Central memory CD8-positive, alpha-beta T cell (primary cell): ENCODE data around the gene MEG3.

Experiments
- ATAC-seq: fragments of 150-1000 bp; cut with Tn5 transposase; replicated peaks from 2 replicates; pipeline ENCODE4 v1.10.0; 2022; ENCODE audit warnings: mild to moderate bottlenecking, moderate FRiP score, moderate number of reproducible peaks; ENCODE audit not compliant: poor library complexity, severe bottlenecking; ENCODE audit errors: extremely low read depth
- DNase-seq, 2 donors: peaks; one replicate each; pipeline ENCODE4 v3.0.0; 2021; ENCODE audit warnings: low spot score in 2 of 2
- H3K27ac Mint-ChIP-seq: one replicate; pipeline ENCODE4 v1.8.0; 2022; ENCODE audit warnings: low read depth, mild to moderate bottlenecking, moderate library complexity, mixed read lengths
- H3K27me3 Mint-ChIP-seq: one replicate; pipeline ENCODE4 v1.8.0; 2022; ENCODE audit warnings: mixed read lengths
- H3K36me3 Mint-ChIP-seq: one replicate; pipeline ENCODE4 v1.8.0; 2022; ENCODE audit warnings: mild to moderate bottlenecking, moderate library complexity, mixed read lengths; ENCODE audit not compliant: insufficient read depth
- H3K4me1 Mint-ChIP-seq: one replicate; pipeline ENCODE4 v1.8.0; 2022; ENCODE audit warnings: mixed read lengths
- H3K4me3 Mint-ChIP-seq: one replicate; pipeline ENCODE4 v1.8.0; 2022; ENCODE audit warnings: mild to moderate bottlenecking, moderate library complexity, mixed read lengths
- H3K9me3 Mint-ChIP-seq: one replicate; pipeline ENCODE4 v1.8.0; 2022; ENCODE audit warnings: mixed read lengths

The MEG3 gene

GRCh38 chr14:100825713-100826331, at the start of gene MEG3:
TSS of gene MEG3 (plus strand) at chr14:100826118.
- peak within 1 kb of the TSS; percentile 11 for H3K4me3 Mint-ChIP-seq
- no peaks in the 10 kb centered on the region for H3K36me3 Mint-ChIP-seq
- H3K9me3 Mint-ChIP-seq: peaks cover 5% of the 10 kb centered on the region
- H3K27me3 Mint-ChIP-seq: peaks cover 77% of the 10 kb centered on the region
- DNase-seq: no peak
- H3K27ac Mint-ChIP-seq: no peak within 1 kb of the TSS
- ATAC-seq: no peak
- peaks cover 9% of the 10 kb centered on the region for H3K4me1 Mint-ChIP-seq

GRCh38 chr14:100776681-100777365, 49.1 kb upstream of the MEG3 start:
- Mint-ChIP-seq H3K36me3 (no peaks in the 10 kb centered on the region), H3K9me3 (no peaks in the 10 kb centered on the region), H3K4me3 (no peak overlapping the region), H3K27me3 (peaks cover 28% of the 10 kb centered on the region), H3K27ac (no peak overlapping the region), H3K4me1 (no peaks in the 10 kb centered on the region)
- peak in 1 of 2 donors; percentile 7 for DNase-seq
- ATAC-seq: no peak

DNA sequence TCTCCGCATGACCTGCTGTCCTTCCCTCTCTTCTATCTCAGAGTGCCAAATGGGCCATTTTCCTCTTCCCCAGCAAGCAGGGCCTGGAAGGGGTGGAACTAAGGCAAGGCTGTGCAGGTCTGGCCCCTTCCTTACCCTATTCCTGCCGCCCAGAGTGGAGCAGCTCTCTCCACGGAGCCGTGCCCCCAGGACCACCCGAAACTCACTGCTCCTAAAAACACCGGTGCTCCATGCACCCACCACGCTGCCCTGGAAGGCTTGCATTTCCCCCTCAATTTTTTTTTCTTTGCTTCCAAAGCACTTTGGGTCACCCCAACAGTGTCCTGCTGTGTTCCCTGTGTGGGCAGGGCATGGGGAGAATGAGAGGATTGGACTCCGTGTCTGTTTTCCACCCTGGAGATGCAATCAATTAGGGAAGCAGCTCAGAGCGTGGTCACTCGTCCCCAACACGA, 48.5 kb upstream of the MEG3 start:
- Mint-ChIP-seq H3K9me3 (no peaks in the 10 kb centered on the region), H3K36me3 (no peaks in the 10 kb centered on the region), H3K4me3 (no peak overlapping the region), H3K4me1 (no peaks in the 10 kb centered on the region), H3K27ac (no peak overlapping the region), H3K27me3 (peaks cover 28% of the 10 kb centered on the region)
- DNase-seq (no peak), ATAC-seq (no peak)

DNA sequence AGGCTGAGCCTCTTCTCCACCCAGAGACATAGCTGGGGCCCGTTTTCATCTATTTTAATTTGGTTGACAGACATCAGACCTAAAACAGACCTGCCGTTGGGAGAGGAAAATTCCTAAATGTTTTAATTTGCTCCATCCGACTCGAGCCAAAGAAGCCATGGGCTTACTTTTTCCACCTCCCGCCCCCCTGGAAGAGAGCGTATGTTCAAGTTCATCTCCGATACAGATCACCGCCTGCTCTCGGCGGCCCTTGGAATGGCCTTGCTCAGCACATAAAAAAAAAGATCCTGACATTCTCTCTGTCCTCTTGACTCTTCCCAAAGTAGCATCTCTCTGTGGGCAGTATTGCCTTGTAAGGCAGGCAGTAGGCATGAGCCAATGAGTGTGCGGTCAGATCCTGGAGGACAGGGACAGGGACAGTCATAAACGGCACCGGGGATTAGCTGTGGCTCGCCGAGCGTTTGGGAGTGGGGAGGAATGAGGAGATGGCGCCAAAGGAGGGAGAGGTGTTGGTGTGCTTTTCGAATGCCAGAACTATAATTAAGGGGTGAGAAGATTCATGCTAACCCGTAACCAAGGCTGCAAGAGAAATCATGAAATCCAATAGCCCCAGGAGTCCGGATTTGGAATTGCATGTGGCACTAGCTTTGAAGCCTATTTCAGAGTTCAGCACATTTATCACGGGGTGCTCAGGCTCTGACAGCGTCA, 47.9 kb upstream of the MEG3 start:
- no peak overlapping the region for H3K27ac Mint-ChIP-seq

GRCh38 chr14:100778526-100778882, 47.4 kb upstream of the MEG3 start:
- H3K27me3 Mint-ChIP-seq: peaks cover 28% of the 10 kb centered on the region

More for the DNA sequence above, 47.9 kb upstream of the MEG3 start:
- H3K27me3 Mint-ChIP-seq: peaks cover 28% of the 10 kb centered on the region
- no peaks in the 10 kb centered on the region for H3K4me1 Mint-ChIP-seq
- H3K9me3 Mint-ChIP-seq: no peaks in the 10 kb centered on the region
- DNase-seq (no peak), ATAC-seq (no peak)
- H3K4me3 Mint-ChIP-seq: no peak overlapping the region
- no peaks in the 10 kb centered on the region for H3K36me3 Mint-ChIP-seq

DNA sequence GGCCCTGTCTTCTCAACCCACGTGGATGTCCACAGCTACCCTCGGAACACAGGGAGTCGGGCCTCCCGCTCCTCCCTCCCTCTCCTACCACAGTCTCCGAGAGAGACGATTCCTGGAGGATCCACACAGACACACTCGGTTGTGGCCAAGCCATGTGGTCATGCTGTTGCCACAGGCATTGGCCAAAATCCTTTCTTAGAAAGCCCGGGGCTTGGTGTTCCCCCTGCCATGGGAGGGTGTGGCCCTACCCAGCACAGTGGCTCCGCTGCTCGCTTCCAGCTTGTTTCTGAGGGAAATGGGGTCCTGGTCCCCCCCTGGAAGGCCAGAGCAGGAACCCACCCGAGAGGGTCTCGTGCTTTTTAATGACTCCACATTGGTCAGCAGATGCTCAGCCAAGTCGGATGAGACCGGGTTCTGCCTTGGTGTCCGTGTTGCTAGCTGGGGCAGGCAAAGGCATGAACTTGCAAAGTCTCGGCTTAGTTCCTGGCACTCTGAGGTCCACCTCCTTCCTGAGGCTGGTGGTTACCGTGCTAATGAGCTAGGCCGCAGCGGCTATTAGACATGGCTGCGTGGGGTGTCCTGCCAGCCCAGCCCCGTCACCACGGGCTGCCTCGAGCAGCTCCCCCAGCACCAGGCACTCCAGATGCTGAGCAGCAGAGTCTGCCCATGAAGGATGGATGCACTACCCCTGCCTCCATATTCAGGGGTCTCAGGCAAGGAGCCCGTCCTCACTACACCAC, 46.8 kb upstream of the MEG3 start:
- Mint-ChIP-seq H3K9me3 (no peaks in the 10 kb centered on the region), H3K27me3 (peaks cover 28% of the 10 kb centered on the region), H3K27ac (no peak overlapping the region), H3K4me1 (no peaks in the 10 kb centered on the region), H3K36me3 (no peaks in the 10 kb centered on the region), H3K4me3 (no peak overlapping the region)
- ATAC-seq (no peak), DNase-seq (no peak)

More at GRCh38 chr14:100778526-100778882, 47.4 kb upstream of the MEG3 start:
- DNase-seq (no peak), ATAC-seq (no peak)
- Mint-ChIP-seq H3K27ac (no peak overlapping the region), H3K4me1 (no peaks in the 10 kb centered on the region), H3K4me3 (no peak overlapping the region), H3K9me3 (no peaks in the 10 kb centered on the region), H3K36me3 (no peaks in the 10 kb centered on the region)

DNA sequence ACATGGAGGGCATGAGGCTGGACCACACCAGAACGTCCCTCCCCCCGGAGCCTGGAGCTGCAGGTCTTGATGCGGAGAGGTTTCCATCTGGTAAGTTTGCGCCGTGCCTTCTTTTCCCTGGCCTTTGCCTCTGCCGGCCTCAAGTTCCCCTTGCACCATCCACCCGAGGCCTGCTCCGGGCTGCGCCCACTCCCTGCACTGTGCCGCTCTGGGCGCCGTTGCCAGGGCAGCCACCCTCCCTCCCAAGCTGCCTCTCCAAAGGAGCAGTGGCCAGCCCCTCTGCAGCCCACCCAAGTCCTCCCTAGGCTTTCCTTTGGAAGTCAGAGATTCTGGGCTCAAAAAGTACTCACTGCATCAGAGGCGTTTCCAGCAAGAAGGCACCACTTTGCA, 46.2 kb upstream of the MEG3 start:
- H3K36me3 Mint-ChIP-seq: no peaks in the 10 kb centered on the region
- DNase-seq (no peak), ATAC-seq (no peak)
- no peaks in the 10 kb centered on the region for H3K9me3 Mint-ChIP-seq
- no peaks in the 10 kb centered on the region for H3K4me1 Mint-ChIP-seq
- no peak overlapping the region for H3K4me3 Mint-ChIP-seq
- no peak overlapping the region for H3K27ac Mint-ChIP-seq
- H3K27me3 Mint-ChIP-seq: peaks cover 33% of the 10 kb centered on the region

DNA sequence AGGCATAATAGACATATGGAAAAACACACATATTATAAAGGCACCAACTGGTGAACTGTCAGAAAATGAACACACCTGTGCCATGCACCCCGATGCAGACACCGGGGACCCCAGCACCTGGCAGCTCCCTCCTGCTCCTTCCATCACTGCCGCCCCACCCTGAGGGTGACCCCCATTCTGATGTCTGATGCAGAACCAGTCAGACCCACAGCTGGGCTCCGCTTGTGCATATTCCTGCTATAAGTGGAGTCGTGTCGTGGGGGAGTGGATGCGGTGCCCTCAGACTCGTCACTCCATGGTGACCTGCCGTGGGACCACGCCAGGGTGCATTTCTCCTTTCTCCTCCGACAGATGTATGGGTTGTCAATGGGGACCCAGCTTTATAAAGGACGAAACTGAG, 45.7 kb upstream of the MEG3 start:
- DNase-seq: no peak
- Mint-ChIP-seq H3K27me3 (peaks cover 38% of the 10 kb centered on the region), H3K9me3 (no peaks in the 10 kb centered on the region), H3K4me1 (no peaks in the 10 kb centered on the region), H3K27ac (no peak overlapping the region), H3K4me3 (no peak overlapping the region), H3K36me3 (no peaks in the 10 kb centered on the region)
- ATAC-seq: no peak

DNA sequence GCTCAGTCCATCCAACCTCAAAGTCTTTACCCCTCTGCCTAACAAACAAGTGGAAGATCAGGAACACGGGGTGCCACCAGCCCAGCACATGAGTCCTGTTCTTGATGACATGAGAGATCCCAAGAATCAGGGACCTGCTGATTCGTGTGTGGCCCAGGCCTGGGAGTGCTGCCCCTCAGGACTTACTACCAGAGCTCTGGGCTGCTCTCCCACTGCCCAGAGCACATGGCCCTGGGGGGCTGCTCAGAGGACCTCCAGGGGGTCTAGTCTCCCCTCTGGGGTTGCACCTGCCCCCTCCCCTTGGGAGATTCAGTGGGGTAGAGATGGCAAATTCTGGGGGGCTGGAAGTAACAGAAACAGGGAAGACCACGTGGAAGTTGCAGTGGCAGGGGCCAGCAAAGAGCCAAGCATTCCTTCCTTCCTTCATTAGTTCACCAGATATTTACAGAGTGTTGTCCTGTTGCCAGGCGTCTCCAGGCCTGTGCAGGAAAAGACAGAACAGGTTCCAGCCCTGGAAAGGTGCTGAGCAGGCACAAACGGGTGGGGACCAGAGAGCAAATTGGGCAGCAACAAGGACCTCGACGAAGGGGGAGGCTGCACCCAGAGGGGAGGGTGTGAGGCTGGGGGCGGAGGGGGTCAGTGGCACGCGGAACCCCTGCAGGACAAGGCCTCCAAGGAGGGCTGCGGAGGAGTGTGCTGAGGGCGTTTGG, 45.1 kb upstream of the MEG3 start:
- peaks cover 43% of the 10 kb centered on the region for H3K27me3 Mint-ChIP-seq
- no peak overlapping the region for H3K27ac Mint-ChIP-seq
- ATAC-seq (no peak), DNase-seq (no peak)
- H3K4me3 Mint-ChIP-seq: no peak overlapping the region
- H3K36me3 Mint-ChIP-seq: no peaks in the 10 kb centered on the region
- no peaks in the 10 kb centered on the region for H3K9me3 Mint-ChIP-seq
- H3K4me1 Mint-ChIP-seq: no peaks in the 10 kb centered on the region

DNA sequence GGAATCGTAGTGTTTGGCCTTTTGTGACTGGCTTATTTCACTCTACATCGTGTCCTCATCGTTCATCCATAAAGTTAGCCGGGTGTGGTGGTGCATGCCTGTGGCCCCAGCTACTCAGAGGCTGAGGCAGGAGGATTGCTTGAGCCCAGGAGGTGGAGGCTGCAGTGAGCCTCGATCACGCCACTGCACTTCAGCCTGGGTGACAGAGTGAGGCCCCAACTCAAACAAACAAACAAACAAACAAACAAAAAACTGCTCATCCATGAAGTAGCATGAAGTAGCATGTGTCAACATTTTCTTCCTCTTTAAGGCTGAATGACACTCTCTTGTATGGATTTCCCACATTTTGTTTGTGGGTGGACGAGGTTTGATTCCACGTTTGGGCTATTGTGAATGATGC, 44.0 kb upstream of the MEG3 start:
- Mint-ChIP-seq H3K27ac (no peak overlapping the region), H3K4me3 (no peak overlapping the region), H3K27me3 (peaks cover 37% of the 10 kb centered on the region), H3K36me3 (no peaks in the 10 kb centered on the region), H3K4me1 (no peaks in the 10 kb centered on the region), H3K9me3 (no peaks in the 10 kb centered on the region)
- DNase-seq: no peak
- ATAC-seq: no peak

DNA sequence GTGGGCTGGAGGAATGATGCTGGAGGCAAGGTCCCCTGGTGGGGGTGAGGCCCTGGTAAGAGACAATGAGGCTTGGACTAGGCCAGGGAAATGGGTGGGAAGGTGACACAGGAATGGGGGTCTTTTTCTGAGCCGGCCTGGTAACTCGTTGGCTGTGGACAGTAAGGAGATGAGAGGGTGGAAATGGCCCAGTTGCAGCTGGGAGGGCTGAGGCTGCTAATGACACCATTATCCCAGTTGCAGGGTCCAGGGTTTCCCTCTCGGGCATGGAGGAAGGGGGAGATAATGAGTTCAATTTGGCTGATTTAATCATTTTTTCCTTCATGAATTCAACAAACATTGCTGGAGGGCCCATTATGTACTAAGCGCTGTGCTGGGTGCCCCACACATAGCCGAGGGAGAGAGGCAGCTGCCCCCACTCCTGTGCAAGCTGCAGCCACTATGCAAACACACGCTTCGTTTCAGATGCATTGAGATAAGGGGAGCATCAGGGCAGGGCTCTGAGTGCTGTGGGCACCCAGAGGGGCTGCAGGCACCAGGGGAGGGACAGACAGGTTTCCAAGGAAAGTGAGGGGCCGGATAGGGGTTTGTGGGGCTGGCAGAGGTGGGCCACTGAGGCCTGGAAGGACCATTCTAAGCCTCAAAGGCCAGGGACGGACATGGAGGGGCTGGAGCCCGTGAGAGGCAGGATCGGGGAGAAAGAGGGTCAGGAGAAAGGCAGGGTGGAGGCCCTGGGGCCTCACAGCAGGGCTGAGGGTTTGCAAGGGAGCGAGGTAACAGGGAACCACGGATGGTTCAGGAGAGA, 43.2 kb upstream of the MEG3 start:
- no peak overlapping the region for H3K4me3 Mint-ChIP-seq
- no peaks in the 10 kb centered on the region for H3K9me3 Mint-ChIP-seq
- H3K27me3 Mint-ChIP-seq: peaks cover 32% of the 10 kb centered on the region
- no peak overlapping the region for H3K27ac Mint-ChIP-seq
- no peaks in the 10 kb centered on the region for H3K4me1 Mint-ChIP-seq
- no peaks in the 10 kb centered on the region for H3K36me3 Mint-ChIP-seq
- ATAC-seq (no peak), DNase-seq (no peak)
